Transverse colon (tissue), 4 donors: ENCODE data around the gene RNF166. TPM values are rescaled to one million over a fixed set of nuclear protein-coding genes. Genes with fewer than 3 reads are reported as not detected.

Experiments
- DNase-seq: peaks from one replicate; pipeline ENCODE4 v3.0.0-alpha.2; 2019
- H3K27ac ChIP-seq, 4 donors: fragments of 200-600 bp; sonication (generic); 2 replicates each; pipeline ENCODE4 v1.5.1; 2016 to 2018; ENCODE audit warnings: inconsistent platforms in 4 of 4
- H3K27me3 ChIP-seq: fragments of 200-600 bp; sonication (generic); 2 replicates; pipeline ENCODE4 v1.5.1; 2017; ENCODE audit warnings: inconsistent platforms
- H3K36me3 ChIP-seq, 4 donors: fragments of 200-600 bp; sonication (generic); 2 replicates each; pipeline ENCODE4 v1.5.1; 2017 to 2019; ENCODE audit warnings: inconsistent platforms in 4 of 4
- H3K4me1 ChIP-seq, 4 donors: fragments of 200-600 bp; sonication (generic); 2 replicates each; pipeline ENCODE4 v1.5.1; 2017 to 2020; ENCODE audit warnings: inconsistent platforms in 4 of 4
- H3K4me3 ChIP-seq, 4 donors: fragments of 200-600 bp; sonication (generic); 1 replicate in 1 of 4; 2 replicates in 3 of 4; pipeline versions ENCODE4 v1.5.1 to v1.6.1; 2017 to 2019; ENCODE audit warnings: inconsistent platforms in 4 of 4
- H3K9me3 ChIP-seq, 2 donors: fragments of 200-600 bp; sonication (generic); 2 replicates each; pipeline ENCODE4 v1.5.1; 2017 to 2019; ENCODE audit warnings: inconsistent platforms in 2 of 2
- CTCF ChIP-seq, 5 experiments: fragments of 200-600 bp in 3 of 5; fragments of 450-650 bp in 2 of 5; sonication (generic) in 3 of 5; IDR thresholded peaks; 1 replicate in 2 of 5; 2 replicates in 3 of 5; pipeline ENCODE4 v1.5.1; 2016 to 2017; ENCODE audit warnings: antibody characterized with exemption in 5 of 5, inconsistent platforms in 3 of 5, mild to moderate bottlenecking in 2 of 5, moderate library complexity in 1 of 5
- EP300 ChIP-seq: sonication (generic); formaldehyde crosslinking; IDR thresholded peaks from one replicate; pipeline ENCODE4 v1.6.1; 2017; ENCODE audit warnings: antibody characterized with exemption, low read depth
- POLR2A ChIP-seq: fragments of 450-650 bp; IDR thresholded peaks from one replicate; pipeline ENCODE4 v1.6.1; 2016; ENCODE audit warnings: antibody characterized with exemption, mild to moderate bottlenecking, moderate library complexity
- POLR2AphosphoS5 ChIP-seq, 3 donors: sonication (generic); formaldehyde crosslinking; IDR thresholded peaks; one replicate each; pipeline ENCODE4 v1.6.1; 2016; ENCODE audit warnings: antibody characterized with exemption in 3 of 3
- WGBS, 2 donors: methylation state at CpG; one replicate each; pipeline ENCODE4 v1.1.5; 2018; ENCODE audit warnings: low coverage in 1 of 2; 5-methylcytosine and 5-hydroxymethylcytosine counted together
- in situ Hi-C, 4 donors: fragments of 200-750 bp; cut with MboI; loops; one replicate each; pipeline versions ENCODE4 v1.15.0 to v1.15.1; 2017; ENCODE audit warnings: low sequenced_read_pairs in 3 of 4, low pct_ligation_motif_present in 1 of 4, low pct_unique_long_range_greater_than_20kb in 1 of 4
- intact Hi-C: fragments of 100-400 bp; cut with DNase I; formaldehyde crosslinking; loops from one replicate; pipeline ENCODE4 v1.15.1; 2023; ENCODE audit warnings: low total_unique reads
- total RNA-seq, 4 donors: library from RNA; depleted of rRNA; stranded (reverse); fragments of >200 nt; gene quantifications; one replicate each; pipeline ENCODE4 v1.1.0, GENCODE V29; 2016

The RNF166 gene
- total RNA-seq, 4 donors from 2014 or later = 10.3 to 15.3 (median 14.4) TPM

GRCh38 chr16:88721815-88722755 is 15.9 kb upstream of the RNF166 start:
- in situ Hi-C loops = no loop called here

GRCh38 chr16:88721236-88721635 is 15.0 kb upstream of the RNF166 start:
- Histone ChIP-seq H3K9me3 (no peaks in the 10 kb centered on the region), H3K27ac (no peak overlapping the region), H3K36me3 (peaks cover 0 to 86% (median 22%) of the 10 kb centered on the region in 4 donors), H3K27me3 (no peaks in the 10 kb centered on the region), H3K4me3 (no peak overlapping the region), H3K4me1 (no peaks in the 10 kb centered on the region)
- TF ChIP-seq POLR2A (no peak), POLR2AphosphoS5 (IDR thresholded peaks at IDR 0.05) (no peak)
- intact Hi-C loops = no loop called here
- no peak for DNase-seq
- in situ Hi-C loops = no loop called here
- WGBS, 2 donors = 96 to 97% methylated on average over 8 to 17 of the region's 17 CpGs

More at GRCh38 chr16:88721815-88722755, 15.9 kb upstream of the RNF166 start:
- 97% methylated on average over 38 of the region's 61 CpGs; no CpG with 5 or more reads in 1 of the 2 donors for WGBS, 2 donors
- no peaks in the 10 kb centered on the region for H3K27me3 ChIP-seq
- H3K27ac ChIP-seq = no peak overlapping the region
- H3K36me3 ChIP-seq = peaks cover 0 to 86% (median 23%) of the 10 kb centered on the region in 4 donors
- TF ChIP-seq EP300 (no peak), POLR2A (no peak), CTCF (IDR thresholded peaks at IDR 0.05) (no peak)
- intact Hi-C loops = no loop called here
- no peaks in the 10 kb centered on the region for H3K9me3 ChIP-seq
- DNase-seq = no peak
- no peaks in the 10 kb centered on the region for H3K4me1 ChIP-seq
- no peak overlapping the region for H3K4me3 ChIP-seq

GRCh38 chr16:88720396-88720970 is 14.3 kb upstream of the RNF166 start:
- Histone ChIP-seq H3K4me3 (no peak overlapping the region), H3K4me1 (no peaks in the 10 kb centered on the region), H3K27ac (no peak overlapping the region), H3K36me3 (peaks cover 0 to 86% (median 23%) of the 10 kb centered on the region in 4 donors), H3K9me3 (no peaks in the 10 kb centered on the region), H3K27me3 (no peaks in the 10 kb centered on the region)
- TF ChIP-seq POLR2A (no peak), EP300 (no peak), CTCF (IDR thresholded peaks at IDR 0.05) (no peak), POLR2AphosphoS5 (IDR thresholded peaks at IDR 0.05) (no peak)
- intact Hi-C loops (no loop called here), in situ Hi-C loops (no loop called here)
- 91% methylated on average over 23 of the region's 23 CpGs; no CpG with 5 or more reads in 1 of the 2 donors for WGBS, 2 donors
- no peak for DNase-seq

- Histone ChIP-seq H3K4me1 (no peaks in the 10 kb centered on the region), H3K27me3 (no peaks in the 10 kb centered on the region), H3K27ac (peak overlapping the region in 1 of 4 donors; percentile 55), H3K4me3 (no peak overlapping the region), H3K36me3 (peaks cover 0 to 86% (median 21%) of the 10 kb centered on the region in 4 donors), H3K9me3 (no peaks in the 10 kb centered on the region)
- intact Hi-C loops (no loop called here), in situ Hi-C loops (no loop called here)
- WGBS, 2 donors = 94% methylated on average over 14 of the region's 19 CpGs; no CpG with 5 or more reads in 1 of the 2 donors
- no peak for TF ChIP-seq EP300
- no peak for TF ChIP-seq POLR2AphosphoS5 (IDR thresholded peaks at IDR 0.05)
- TF ChIP-seq CTCF (IDR thresholded peaks at IDR 0.05) = no peak
- no peak for TF ChIP-seq POLR2A
- DNase-seq = no peak
These were observed 13.7 kb upstream of the RNF166 start for GRCh38 chr16:88719933-88720296.
